Stomach (tissue), 9 donors: ENCODE results near the gene COX4I1. TPM values are rescaled to one million over a fixed set of nuclear protein-coding genes. Genes with fewer than 3 reads are reported as not detected.
A peak's percentile ranks its signal among the peaks of the same experiment; 100 is the strongest.

Experiments used
- DNase-seq, 2 donors: peaks; one replicate each; pipeline versions ENCODE4 v3.0.0 to v3.0.0-alpha.2; 2013 to 2019
- H3K27ac ChIP-seq, 5 donors: fragments of 200-600 bp in 4 of 5; sonication (generic) in 4 of 5; one replicate each; pipeline ENCODE4 v1.5.1; 2013 to 2019; ENCODE audit warnings: mild to moderate bottlenecking in 1 of 5, moderate library complexity in 1 of 5
- H3K27me3 ChIP-seq, 3 donors: fragments of 200-600 bp; sonication (generic); one replicate each; pipeline ENCODE4 v1.5.1; 2017 to 2019; ENCODE audit warnings: mixed run types in 1 of 3
- H3K36me3 ChIP-seq, 4 donors: fragments of 200-600 bp; sonication (generic); 1 replicate in 3 of 4; 2 replicates in 1 of 4; pipeline ENCODE4 v1.5.1; 2016 to 2019
- H3K4me1 ChIP-seq, 4 donors: fragments of 200-600 bp; sonication (generic); one replicate each; pipeline ENCODE4 v1.5.1; 2016 to 2019
- H3K4me3 ChIP-seq, 4 donors: fragments of 200-600 bp; sonication (generic) in 3 of 4; one replicate each; pipeline ENCODE4 v1.5.1; 2016 to 2019; ENCODE audit warnings: mild to moderate bottlenecking in 1 of 4
- H3K9me3 ChIP-seq, 4 donors: fragments of 200-600 bp; sonication (generic); one replicate each; pipeline ENCODE4 v1.5.1; 2016 to 2019
- EP300 ChIP-seq: sonication (generic); formaldehyde crosslinking; IDR thresholded peaks from one replicate; pipeline ENCODE4 v1.6.1; 2017; ENCODE audit warnings: antibody characterized with exemption
- POLR2A ChIP-seq, 4 donors: fragments of 450-650 bp; IDR thresholded peaks; one replicate each; pipeline ENCODE4 v1.6.1; 2016; ENCODE audit warnings: antibody characterized with exemption in 4 of 4, control low read depth in 2 of 4, mild to moderate bottlenecking in 1 of 4, moderate library complexity in 1 of 4
- POLR2AphosphoS5 ChIP-seq, 3 donors: sonication (generic); formaldehyde crosslinking; IDR thresholded peaks; one replicate each; pipeline ENCODE4 v1.6.1; 2016; ENCODE audit warnings: antibody characterized with exemption in 3 of 3
- WGBS, 5 donors: extraction: QIAGEN DNeasy Blood & Tissue Kit in 3 of 5; methylation state at CpG; one replicate each; pipeline versions ENCODE4 v1.1.5 to v1.1.7; 2013 to 2018; 5-methylcytosine and 5-hydroxymethylcytosine counted together
- intact Hi-C: fragments of 100-400 bp; cut with DNase I; formaldehyde crosslinking; loops from one replicate; pipeline ENCODE4 v1.15.1; 2023; ENCODE audit warnings: low total_unique reads
- polyA plus RNA-seq, 3 donors: library from polyadenylated mRNA; stranded (reverse); fragments of 200-250 nt; gene quantifications; one replicate each; pipeline ENCODE4 v1.2.3, GENCODE V29; 2013
- total RNA-seq, 5 donors: library from RNA; depleted of rRNA; stranded (reverse); fragments of >200 nt; gene quantifications; one replicate each; pipeline versions ENCODE4 v1.1.0 to v1.2.3, GENCODE V29; 2014 to 2016
- TF ChIP-seq, protein P1 (sequence below), 7 experiments: fragments of 450-650 bp in 4 of 7; fragments of 200-600 bp in 3 of 7; sonication (generic) in 3 of 7; IDR thresholded peaks; one replicate each; pipeline ENCODE4 v1.5.1; 2016 to 2019; ENCODE audit warnings: antibody characterized with exemption in 7 of 7, control low read depth in 2 of 7, mild to moderate bottlenecking in 1 of 7
- donor health status: healthy with polysubstance abuse.
- donor health status: Bipolar disorder and iron deficiency.
- donor health status: healthy.

The COX4I1 gene
- total and polyA plus RNA-seq, 8 donors = 57.2 to 1,368 (median 668) TPM

DNA sequence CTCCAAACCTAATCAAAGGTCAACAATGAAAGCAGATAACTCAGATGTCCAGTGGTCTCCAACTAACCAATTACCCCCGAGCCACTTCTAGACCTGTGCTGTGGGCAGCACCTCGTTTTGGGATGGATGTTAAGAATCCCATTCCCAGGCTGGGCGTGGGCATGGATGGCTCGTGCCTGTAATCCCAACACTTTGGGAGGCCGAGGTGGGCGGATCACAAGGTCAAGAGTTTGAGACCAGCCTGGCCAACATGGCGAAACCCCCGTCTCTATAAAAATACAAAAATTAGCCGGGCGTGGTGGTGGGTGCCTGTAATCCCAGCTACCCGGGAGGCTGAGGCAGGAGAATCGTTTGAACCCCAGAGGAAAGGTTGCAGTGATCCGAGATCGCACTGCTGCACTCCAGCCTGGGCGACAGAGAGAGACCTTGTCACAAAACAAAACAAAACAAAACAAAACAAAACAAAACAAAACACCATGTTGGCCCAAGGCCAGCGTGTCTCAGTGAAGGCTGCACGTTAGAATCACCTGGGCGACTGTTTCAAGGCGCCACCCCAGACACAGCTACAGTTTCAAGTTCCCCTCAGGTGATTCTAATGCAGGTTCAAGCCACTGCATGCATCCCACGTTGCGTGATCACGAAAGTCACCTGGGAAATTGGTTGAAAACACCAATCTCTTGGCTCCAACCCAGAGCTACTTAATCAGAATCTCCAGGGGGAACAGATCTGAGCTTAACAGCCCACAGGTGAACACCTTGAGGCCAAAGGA, 21.3 kb downstream of the COX4I1 start:
- peak in 1 of 2 donors; percentile 28 for DNase-seq
- TF ChIP-seq, protein P1, sequence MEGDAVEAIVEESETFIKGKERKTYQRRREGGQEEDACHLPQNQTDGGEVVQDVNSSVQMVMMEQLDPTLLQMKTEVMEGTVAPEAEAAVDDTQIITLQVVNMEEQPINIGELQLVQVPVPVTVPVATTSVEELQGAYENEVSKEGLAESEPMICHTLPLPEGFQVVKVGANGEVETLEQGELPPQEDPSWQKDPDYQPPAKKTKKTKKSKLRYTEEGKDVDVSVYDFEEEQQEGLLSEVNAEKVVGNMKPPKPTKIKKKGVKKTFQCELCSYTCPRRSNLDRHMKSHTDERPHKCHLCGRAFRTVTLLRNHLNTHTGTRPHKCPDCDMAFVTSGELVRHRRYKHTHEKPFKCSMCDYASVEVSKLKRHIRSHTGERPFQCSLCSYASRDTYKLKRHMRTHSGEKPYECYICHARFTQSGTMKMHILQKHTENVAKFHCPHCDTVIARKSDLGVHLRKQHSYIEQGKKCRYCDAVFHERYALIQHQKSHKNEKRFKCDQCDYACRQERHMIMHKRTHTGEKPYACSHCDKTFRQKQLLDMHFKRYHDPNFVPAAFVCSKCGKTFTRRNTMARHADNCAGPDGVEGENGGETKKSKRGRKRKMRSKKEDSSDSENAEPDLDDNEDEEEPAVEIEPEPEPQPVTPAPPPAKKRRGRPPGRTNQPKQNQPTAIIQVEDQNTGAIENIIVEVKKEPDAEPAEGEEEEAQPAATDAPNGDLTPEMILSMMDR (IDR thresholded peaks at IDR 0.05) = no peak
- TF ChIP-seq POLR2A (IDR thresholded peaks at IDR 0.05) (no peak), POLR2AphosphoS5 (IDR thresholded peaks at IDR 0.05) (no peak), EP300 (no peak)
- peaks cover 0 to 15% (median 0%) of the 10 kb centered on the region in 3 donors for H3K27me3 ChIP-seq
- H3K4me3 ChIP-seq = no peak overlapping the region
- peaks cover 0 to 20% (median 5%) of the 10 kb centered on the region in 4 donors for H3K4me1 ChIP-seq
- H3K27ac ChIP-seq = no peak overlapping the region
- 64 to 69% (median 65%) methylated on average over 22 of the region's 22 CpGs for WGBS, 5 donors
- no peaks in the 10 kb centered on the region for H3K36me3 ChIP-seq
- no peaks in the 10 kb centered on the region for H3K9me3 ChIP-seq
- intact Hi-C loops = loop anchor here (5.0 to 10.0 kb wide), 2 partner anchors 167 to 704 kb away; no protein-coding TSS in a partner anchor

DNA sequence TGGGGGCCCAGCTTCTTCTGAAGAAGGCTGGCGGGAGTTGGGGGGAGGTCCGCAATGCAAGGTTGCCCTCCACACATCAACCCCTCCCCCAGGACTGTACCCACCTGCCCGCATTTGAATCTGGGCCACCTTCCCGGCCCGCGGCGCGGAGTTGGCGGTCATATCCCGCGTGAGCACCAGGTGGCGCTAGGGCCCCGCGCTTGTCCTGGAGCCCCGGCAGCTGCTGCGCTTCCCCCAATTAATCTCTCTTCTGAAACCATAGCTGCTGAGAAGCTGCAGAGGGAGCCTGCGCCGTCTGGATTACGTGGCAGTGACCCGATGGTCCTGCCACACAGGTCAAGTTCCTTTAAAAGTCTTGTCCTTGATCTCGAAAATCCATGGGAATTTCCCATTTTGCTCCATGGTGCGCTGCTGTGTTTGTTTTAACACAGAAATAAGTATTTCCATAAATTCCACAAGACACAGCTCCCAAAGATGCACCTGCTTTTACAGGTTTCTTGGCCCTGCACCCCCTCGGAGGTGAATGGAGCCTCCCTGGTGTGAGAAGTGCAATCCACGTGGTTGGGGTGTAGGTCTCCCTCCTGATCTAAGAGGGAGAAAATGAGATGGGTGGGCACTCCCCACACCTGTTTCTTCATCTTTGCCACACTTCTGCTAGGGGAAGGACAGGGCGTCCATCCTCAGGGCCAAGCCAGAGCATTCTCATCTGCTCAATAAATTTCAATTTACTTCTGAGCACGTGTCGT, 22.1 kb downstream of the COX4I1 start:
- Histone ChIP-seq H3K36me3 (no peaks in the 10 kb centered on the region), H3K9me3 (no peaks in the 10 kb centered on the region), H3K4me1 (peaks cover 0 to 20% (median 5%) of the 10 kb centered on the region in 4 donors), H3K27me3 (peaks cover 0 to 15% (median 0%) of the 10 kb centered on the region in 3 donors), H3K4me3 (no peak overlapping the region), H3K27ac (no peak overlapping the region)
- peak; percentile 83 to 93 for DNase-seq
- intact Hi-C loops = loop anchor here (2.0 to 10.0 kb wide), 3 partner anchors 166 to 703 kb away; no protein-coding TSS in a partner anchor
- 11 to 16% (median 14%) methylated on average over 21 to 27 of the region's 27 CpGs for WGBS, 5 donors
- TF ChIP-seq EP300 (no peak), POLR2A (IDR thresholded peaks at IDR 0.05) (no peak), POLR2AphosphoS5 (IDR thresholded peaks at IDR 0.05) (peak in 2 of 3 donors; percentile 37 to 53)
- TF ChIP-seq, protein P1 (IDR thresholded peaks at IDR 0.05) = peak in 6 of 7 experiments; percentile 9 to 98 (median 98)

DNA sequence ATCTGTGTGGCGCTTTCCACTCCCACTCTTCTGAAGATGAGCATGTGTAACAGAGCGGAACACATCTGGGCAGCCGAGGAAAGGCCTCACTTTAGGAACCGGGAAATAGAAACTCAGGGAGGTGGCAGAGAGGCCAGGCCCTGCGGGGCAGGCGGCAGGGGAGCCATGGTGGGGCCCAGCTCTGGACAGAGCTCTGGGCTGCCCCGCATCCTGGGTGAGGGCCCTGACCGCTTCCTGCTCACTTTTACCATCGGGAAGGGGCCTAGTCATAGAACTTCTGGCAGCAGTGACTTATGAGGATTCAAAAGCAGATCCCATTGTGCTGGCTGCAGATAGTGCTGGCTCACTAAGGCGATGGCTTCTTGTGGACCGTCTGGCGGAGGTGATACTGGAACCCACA, 22.6 kb downstream of the COX4I1 start:
- Histone ChIP-seq H3K4me3 (no peak overlapping the region), H3K36me3 (no peaks in the 10 kb centered on the region), H3K9me3 (no peaks in the 10 kb centered on the region), H3K27ac (peak overlapping the region in 1 of 5 donors; percentile 5), H3K27me3 (peaks cover 0 to 15% (median 0%) of the 10 kb centered on the region in 3 donors), H3K4me1 (peaks cover 0 to 20% (median 5%) of the 10 kb centered on the region in 4 donors)
- 83 to 96% (median 85%) methylated on average over 12 of the region's 12 CpGs for WGBS, 5 donors
- TF ChIP-seq POLR2AphosphoS5 (IDR thresholded peaks at IDR 0.05) (no peak), POLR2A (IDR thresholded peaks at IDR 0.05) (no peak), EP300 (no peak)
- TF ChIP-seq, protein P1 (IDR thresholded peaks at IDR 0.05) = no peak
- intact Hi-C loops = loop anchor here (2.0 to 10.0 kb wide), 3 partner anchors 165 to 703 kb away; no protein-coding TSS in a partner anchor
- no peak for DNase-seq

DNA sequence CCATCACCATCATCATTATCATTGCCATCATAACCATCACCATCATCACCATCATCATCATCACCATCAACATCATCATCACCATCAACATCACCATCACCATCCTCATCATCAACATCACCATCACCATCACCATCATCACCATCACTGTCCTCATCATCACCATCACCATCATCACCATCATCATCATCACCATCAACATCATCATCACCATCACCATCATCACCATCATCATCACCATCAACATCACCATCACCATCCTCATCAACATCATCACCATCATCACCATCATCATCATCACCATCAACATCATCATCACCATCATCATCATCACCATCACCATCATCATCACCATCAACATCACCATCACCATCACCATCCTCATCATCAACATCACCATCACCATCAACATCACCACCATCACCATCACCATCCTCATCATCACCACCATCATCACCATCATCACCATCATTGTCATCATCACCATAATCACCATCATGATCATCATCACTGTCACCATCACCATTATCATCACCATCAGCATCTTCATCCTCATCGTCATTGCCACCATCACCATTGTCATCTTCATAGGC, 23.9 kb downstream of the COX4I1 start:
- peaks cover 0 to 15% (median 0%) of the 10 kb centered on the region in 3 donors for H3K27me3 ChIP-seq
- H3K9me3 ChIP-seq = no peaks in the 10 kb centered on the region
- no peak for DNase-seq
- intact Hi-C loops = loop anchor here (2.0 to 10.0 kb wide), 3 partner anchors 164 to 701 kb away; no protein-coding TSS in a partner anchor
- H3K4me1 ChIP-seq = peaks cover 0 to 30% (median 5%) of the 10 kb centered on the region in 4 donors
- no peak overlapping the region for H3K4me3 ChIP-seq
- WGBS, 5 donors = 90 to 100% (median 98%) methylated on average over 1 of the region's 1 CpG
- no peak overlapping the region for H3K27ac ChIP-seq
- TF ChIP-seq POLR2A (IDR thresholded peaks at IDR 0.05) (no peak), POLR2AphosphoS5 (IDR thresholded peaks at IDR 0.05) (no peak), EP300 (no peak)
- TF ChIP-seq, protein P1 (IDR thresholded peaks at IDR 0.05) = no peak
- H3K36me3 ChIP-seq = no peaks in the 10 kb centered on the region
